SK-N-MC (cell line): ENCODE results near the gene DNAJC21.

Experiments used
- DNase-seq: peaks from one replicate; pipeline ENCODE4 v3.0.0-alpha.2; 2011; ENCODE audit warnings: low read depth, low spot score
- H3K27ac ChIP-seq: fragments of 200-600 bp; sonication (generic); 2 replicates; pipeline ENCODE4 v1.5.1; 2016; ENCODE audit warnings: mixed run types
- H3K36me3 ChIP-seq: fragments of 200-600 bp; sonication (generic); 2 replicates; pipeline ENCODE4 v1.6.1; 2017; ENCODE audit warnings: antibody characterized with exemption, low read length, mixed read lengths; ENCODE audit not compliant: insufficient read depth
- H3K4me3 ChIP-seq: fragments of 200-600 bp; sonication (generic); 2 replicates; pipeline ENCODE4 v1.5.1; 2016
- H3K9ac ChIP-seq: fragments of 200-600 bp; sonication (generic); 2 replicates; pipeline ENCODE4 v1.8.0; 2017; ENCODE audit warnings: mixed run types, mixed read lengths; ENCODE audit not compliant: insufficient read length
- H3K9me3 ChIP-seq: fragments of 200-600 bp; sonication (generic); 2 replicates; pipeline ENCODE4 v1.6.1; 2017; ENCODE audit warnings: low read depth, mild to moderate bottlenecking, antibody characterized with exemption, low read length, moderate library complexity, mixed read lengths
- EZH2 ChIP-seq: fragments of 200-600 bp; sonication (generic); IDR thresholded peaks from one replicate; pipeline ENCODE4 v1.6.1; 2017; ENCODE audit warnings: antibody characterized with exemption
- FOXP2 ChIP-seq: optimal IDR thresholded peaks from 2 replicates; pipeline ENCODE3; 2011; ENCODE audit warnings: mild to moderate bottlenecking, moderate library complexity; ENCODE audit not compliant: insufficient read depth; ENCODE audit errors: extremely low read length, control extremely low read depth
- POLR2AphosphoS5 ChIP-seq: IDR thresholded peaks from 2 replicates; pipeline ENCODE4 v1.6.1; 2012; ENCODE audit warnings: mild to moderate bottlenecking, low read depth, low read length, borderline replicate concordance

Gene DNAJC21

DNA sequence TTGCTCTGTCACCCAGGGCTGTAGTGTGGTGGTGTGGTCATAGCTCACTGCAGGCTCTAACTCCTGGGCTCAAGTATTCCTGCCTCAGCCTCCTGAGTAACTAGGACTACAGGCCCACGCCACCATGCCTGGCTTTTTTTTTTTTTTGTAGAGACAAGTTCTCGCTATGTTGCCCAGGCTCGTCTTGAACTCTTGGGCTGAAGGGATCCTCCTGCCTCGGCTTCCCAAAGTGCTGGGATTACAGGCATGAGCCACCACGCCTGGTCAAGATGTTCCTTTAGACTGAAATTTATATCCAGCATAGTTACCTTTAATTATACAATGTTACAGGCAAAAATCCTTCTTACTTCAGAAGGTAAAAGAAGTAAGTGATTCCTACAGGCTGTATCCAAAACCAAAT is 1.6 kb upstream of the DNAJC21 start:
- TF ChIP-seq POLR2AphosphoS5 (no peak), FOXP2 (no peak), EZH2 (no peak)
- Histone ChIP-seq H3K36me3 (peaks cover 45% of the 10 kb centered on the region), H3K9me3 (no peaks in the 10 kb centered on the region), H3K9ac (no peak overlapping the region), H3K4me3 (no peak overlapping the region), H3K27ac (peak overlapping the region; percentile 42; the same call in 1 of the 2 replicates)
- DNase-seq: no peak

DNA sequence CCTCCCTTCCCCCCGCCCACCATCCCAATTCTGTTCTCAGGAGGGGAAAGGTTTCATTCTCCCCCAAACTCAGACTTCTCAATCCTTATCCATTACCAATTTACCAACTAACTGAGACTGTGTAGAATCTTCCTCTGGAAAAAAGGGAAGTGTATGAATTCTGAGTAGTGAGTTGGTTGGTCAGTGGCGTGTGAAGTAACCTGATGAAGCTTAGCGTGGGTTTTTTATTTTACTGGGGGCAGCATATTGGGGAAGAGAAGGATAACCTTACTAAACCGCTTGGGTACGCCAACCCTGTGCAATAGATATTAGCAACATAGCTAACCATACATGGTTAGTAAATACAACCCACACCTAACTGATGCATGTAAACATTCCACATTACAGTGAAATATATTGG is 1.1 kb upstream of the DNAJC21 start:
- no peak for DNase-seq
- Histone ChIP-seq H3K4me3 (no peak overlapping the region), H3K36me3 (peaks cover 41% of the 10 kb centered on the region), H3K27ac (peak overlapping the region; percentile 56; the same call in 1 of the 2 replicates), H3K9ac (no peak overlapping the region), H3K9me3 (no peaks in the 10 kb centered on the region)
- TF ChIP-seq POLR2AphosphoS5 (no peak), EZH2 (no peak), FOXP2 (no peak)

DNA sequence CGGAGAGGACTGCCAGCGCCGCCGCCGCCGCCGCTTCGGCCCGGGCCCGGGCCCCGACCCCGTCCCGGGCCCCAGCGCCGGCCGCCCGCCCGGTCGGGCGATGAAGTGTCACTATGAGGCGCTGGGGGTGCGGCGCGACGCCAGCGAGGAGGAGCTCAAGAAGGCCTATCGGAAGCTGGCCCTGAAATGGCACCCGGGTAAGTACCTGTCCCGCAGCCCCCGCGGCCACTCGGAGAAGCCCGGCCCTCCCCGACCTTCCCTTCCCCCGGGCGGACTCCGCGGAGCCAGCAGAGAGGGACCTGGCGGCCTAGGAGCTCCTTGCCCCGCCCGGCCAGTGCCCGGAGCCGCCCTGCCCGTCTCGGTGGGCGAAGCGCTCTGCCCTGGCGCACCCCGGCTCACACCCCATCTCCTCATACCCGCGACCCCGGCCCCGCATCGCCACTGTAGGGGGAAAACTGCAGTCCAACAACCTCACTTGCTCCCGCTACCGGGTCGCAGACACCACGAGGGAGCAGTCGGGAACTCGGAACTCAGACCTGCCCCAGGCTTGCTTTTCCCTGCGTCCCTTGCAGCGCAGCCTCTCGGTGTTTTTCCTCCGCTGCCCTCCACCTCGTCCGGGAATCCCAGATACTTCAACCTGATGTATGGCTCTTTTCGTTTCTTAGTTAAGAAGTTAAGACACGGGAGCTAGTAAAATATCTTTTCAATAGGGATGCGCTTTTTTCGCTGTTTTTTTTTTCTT is 532 bp downstream of the DNAJC21 start:
- Histone ChIP-seq H3K27ac (no peak overlapping the region), H3K9ac (peak overlapping the region; percentile 73), H3K9me3 (no peaks in the 10 kb centered on the region), H3K36me3 (peaks cover 24% of the 10 kb centered on the region), H3K4me3 (peak overlapping the region; percentile 77)
- no peak for DNase-seq
- no peak for TF ChIP-seq EZH2
- no peak for TF ChIP-seq FOXP2
- no peak for TF ChIP-seq POLR2AphosphoS5

DNA sequence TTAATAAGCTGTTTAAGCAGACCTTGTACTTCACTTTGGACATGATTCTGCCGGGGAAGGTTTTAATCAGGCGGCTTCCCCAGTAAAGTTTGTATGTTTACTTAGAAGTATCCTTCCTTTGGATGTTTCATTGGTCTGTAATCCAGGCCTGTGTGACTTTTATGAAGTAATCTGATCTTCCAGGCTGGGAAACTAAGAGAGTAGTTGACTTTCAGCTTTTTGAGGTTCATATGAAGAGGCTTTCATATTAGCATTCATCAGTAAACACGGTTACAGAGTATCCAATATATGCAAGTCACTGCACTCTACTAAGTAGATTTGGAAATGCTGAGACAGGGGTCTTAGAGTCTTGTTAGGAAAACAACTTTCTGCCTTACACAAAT is 1.1 kb downstream of the DNAJC21 start:
- TF ChIP-seq FOXP2: no peak
- no peak for TF ChIP-seq POLR2AphosphoS5
- no peak for TF ChIP-seq EZH2
- peaks cover 19% of the 10 kb centered on the region for H3K36me3 ChIP-seq
- peak overlapping the region; percentile 77 for H3K4me3 ChIP-seq
- DNase-seq: no peak
- no peaks in the 10 kb centered on the region for H3K9me3 ChIP-seq
- peak overlapping the region; percentile 73 for H3K9ac ChIP-seq
- H3K27ac ChIP-seq: no peak overlapping the region

DNA sequence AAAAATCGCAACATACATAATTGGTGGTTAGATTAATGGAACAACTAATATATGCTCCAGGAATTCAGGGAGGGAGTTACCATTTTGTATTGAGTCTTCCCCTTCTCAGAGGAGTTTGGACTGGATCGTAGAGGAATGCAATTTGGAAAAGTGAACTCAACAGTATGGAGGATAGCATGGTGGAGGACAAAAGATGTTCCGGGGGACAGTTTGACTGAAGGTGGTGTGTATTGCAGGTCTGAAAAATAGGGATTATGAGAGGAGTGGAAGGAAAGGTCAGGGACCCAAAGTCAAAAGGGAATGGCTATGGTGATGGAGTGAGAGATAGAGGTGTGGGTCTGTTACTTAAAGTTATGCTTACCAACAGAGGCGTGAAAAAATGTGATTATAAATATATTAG is 1.5 kb downstream of the DNAJC21 start:
- Histone ChIP-seq H3K9me3 (no peaks in the 10 kb centered on the region), H3K9ac (peak overlapping the region; percentile 73), H3K36me3 (peaks cover 19% of the 10 kb centered on the region), H3K4me3 (peak overlapping the region; percentile 77), H3K27ac (no peak overlapping the region)
- no peak for DNase-seq
- no peak for TF ChIP-seq POLR2AphosphoS5

DNA sequence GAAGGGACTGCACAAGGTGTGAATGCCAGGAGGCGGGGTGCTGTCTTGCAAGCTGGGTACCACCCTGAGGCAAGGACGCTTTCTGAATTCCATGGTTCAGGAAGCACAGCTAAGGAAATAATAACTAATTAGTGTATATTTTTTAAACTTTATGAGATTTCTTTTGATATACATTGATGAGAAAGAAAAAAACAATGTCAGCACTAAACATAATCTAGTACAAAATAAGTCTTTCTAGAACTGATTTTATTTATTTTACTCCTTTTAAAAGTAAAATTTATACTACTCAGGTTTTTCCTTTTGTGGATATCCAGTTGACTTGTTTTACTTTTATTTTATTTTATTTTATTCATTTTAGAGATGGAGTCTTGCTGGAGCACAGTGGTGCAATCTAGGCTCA is 3.6 kb downstream of the DNAJC21 start:
- Histone ChIP-seq H3K36me3 (peaks cover 19% of the 10 kb centered on the region), H3K27ac (no peak overlapping the region), H3K4me3 (no peak overlapping the region), H3K9me3 (no peaks in the 10 kb centered on the region), H3K9ac (no peak overlapping the region)
- no peak for DNase-seq
- TF ChIP-seq EZH2 (no peak), FOXP2 (no peak), POLR2AphosphoS5 (no peak)

DNA sequence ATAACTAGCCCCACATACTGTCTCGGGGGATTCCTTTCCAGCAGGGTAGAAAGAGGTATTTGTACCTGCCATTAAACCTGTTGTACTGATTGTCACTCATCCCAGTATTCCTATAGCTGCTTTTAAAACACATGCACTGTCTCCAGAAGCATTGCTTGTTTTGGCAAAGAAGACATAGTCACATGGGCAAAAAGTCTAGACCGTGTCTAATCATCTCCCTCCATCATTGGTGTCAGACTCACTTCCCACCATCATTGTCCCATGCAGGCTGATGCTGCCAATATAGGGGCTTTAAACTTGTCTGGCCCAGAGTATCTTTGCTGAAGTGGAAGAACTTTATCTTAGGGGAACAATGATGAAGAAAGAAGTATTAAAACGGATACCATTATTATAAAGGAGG is 12.6 kb downstream of the DNAJC21 start:
- H3K4me3 ChIP-seq: no peak overlapping the region
- DNase-seq: no peak
- no peak for TF ChIP-seq POLR2AphosphoS5
- TF ChIP-seq EZH2: no peak
- TF ChIP-seq FOXP2: no peak

DNA sequence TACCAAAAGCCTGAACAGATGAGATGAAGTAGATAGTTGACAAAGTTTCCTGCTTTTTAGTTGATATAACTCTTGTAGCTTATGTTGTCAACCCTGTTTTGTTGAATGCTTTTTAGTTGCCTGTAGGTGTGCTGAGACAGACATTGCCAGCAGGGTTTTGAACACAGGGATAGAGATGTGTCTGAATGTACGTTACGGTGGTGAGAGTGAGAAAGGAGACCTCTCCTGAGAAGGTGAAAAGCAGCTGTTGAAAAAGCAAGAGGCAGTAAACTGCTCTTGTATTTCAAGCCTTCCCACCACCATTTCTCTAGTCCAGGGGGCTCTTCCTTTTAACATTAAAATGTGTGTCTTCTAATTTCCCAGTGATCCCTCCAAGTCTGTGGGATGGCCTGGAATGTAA is 14.7 kb downstream of the DNAJC21 start:
- DNase-seq: no peak
- H3K27ac ChIP-seq: no peak overlapping the region
- H3K9me3 ChIP-seq: no peaks in the 10 kb centered on the region
- peaks cover 37% of the 10 kb centered on the region for H3K36me3 ChIP-seq
- no peak overlapping the region for H3K9ac ChIP-seq
- H3K4me3 ChIP-seq: no peak overlapping the region
- no peak for TF ChIP-seq FOXP2
- no peak for TF ChIP-seq POLR2AphosphoS5
- no peak for TF ChIP-seq EZH2

More for the DNA sequence above, 12.6 kb downstream of the DNAJC21 start:
- Histone ChIP-seq H3K9ac (no peak overlapping the region), H3K9me3 (no peaks in the 10 kb centered on the region), H3K27ac (no peak overlapping the region), H3K36me3 (peaks cover 47% of the 10 kb centered on the region)
